ENCODE results near the gene LMO1.

Gene LMO1

GRCh38 chr11:8259306-8259959 is 4.2 kb downstream of the LMO1 start:
- ATAC-seq, result no peak
- no peak for TF ChIP-seq ZNF565 (CRISPR knock-in tag; conservative IDR thresholded peaks at IDR 0.05; ENCODE audit: low read depth)
- TF ChIP-seq ZNF8 (CRISPR knock-in tag; IDR thresholded peaks at IDR 0.05), result no peak
- no peak for TF ChIP-seq SNAI2 (CRISPR knock-in tag; IDR thresholded peaks at IDR 0.05)
- TF ChIP-seq ZNF70 (CRISPR knock-in tag; IDR thresholded peaks at IDR 0.05), result no peak
- no peak for TF ChIP-seq TCF4 (CRISPR knock-in tag; IDR thresholded peaks at IDR 0.05; ENCODE audit: borderline replicate concordance)
- TF ChIP-seq ZFP30 (CRISPR knock-in tag; IDR thresholded peaks at IDR 0.05), result no peak
- no peak for TF ChIP-seq PATZ1 (CRISPR knock-in tag; IDR thresholded peaks at IDR 0.05; ENCODE audit: borderline replicate concordance)
- TF ChIP-seq PPARA (CRISPR knock-in tag; IDR thresholded peaks at IDR 0.05; ENCODE audit: borderline replicate concordance), result no peak
- TF ChIP-seq ZFP3 (CRISPR knock-in tag; IDR thresholded peaks at IDR 0.05), result no peak
- TF ChIP-seq GLIS3 (CRISPR knock-in tag; IDR thresholded peaks at IDR 0.05), result no peak
- TF ChIP-seq, protein P1, sequence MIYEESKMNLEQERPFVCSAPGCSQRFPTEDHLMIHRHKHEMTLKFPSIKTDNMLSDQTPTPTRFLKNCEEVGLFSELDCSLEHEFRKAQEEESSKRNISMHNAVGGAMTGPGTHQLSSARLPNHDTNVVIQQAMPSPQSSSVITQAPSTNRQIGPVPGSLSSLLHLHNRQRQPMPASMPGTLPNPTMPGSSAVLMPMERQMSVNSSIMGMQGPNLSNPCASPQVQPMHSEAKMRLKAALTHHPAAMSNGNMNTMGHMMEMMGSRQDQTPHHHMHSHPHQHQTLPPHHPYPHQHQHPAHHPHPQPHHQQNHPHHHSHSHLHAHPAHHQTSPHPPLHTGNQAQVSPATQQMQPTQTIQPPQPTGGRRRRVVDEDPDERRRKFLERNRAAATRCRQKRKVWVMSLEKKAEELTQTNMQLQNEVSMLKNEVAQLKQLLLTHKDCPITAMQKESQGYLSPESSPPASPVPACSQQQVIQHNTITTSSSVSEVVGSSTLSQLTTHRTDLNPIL (CRISPR knock-in tag; IDR thresholded peaks at IDR 0.05; ENCODE audit: low read depth), result no peak

DNA sequence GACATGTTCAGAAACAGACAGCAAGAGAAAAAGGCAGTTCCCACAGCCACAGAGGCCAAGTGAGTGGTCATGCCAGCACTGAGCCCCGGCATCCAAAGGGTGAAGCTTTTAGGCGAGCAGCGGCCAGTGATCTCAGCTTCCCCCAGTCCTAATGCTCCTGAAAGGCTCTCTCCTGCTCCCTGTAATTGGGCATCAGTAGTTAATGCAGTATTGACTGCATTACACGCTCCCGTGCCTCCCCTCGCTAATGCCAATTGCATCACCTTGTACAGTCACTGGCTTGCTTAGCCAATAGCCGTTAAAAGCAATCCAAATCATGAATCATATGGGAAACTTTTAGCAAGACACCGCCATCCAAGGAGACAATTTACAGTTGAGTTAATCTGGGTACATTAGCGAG is 4.9 kb downstream of the LMO1 start:
- no peak for TF ChIP-seq POU6F1 (CRISPR knock-in tag; IDR thresholded peaks at IDR 0.05; ENCODE audit: borderline replicate concordance, low read depth)
- no peak for TF ChIP-seq ZC3H10 (CRISPR knock-in tag; IDR thresholded peaks at IDR 0.05)
- no peak for TF ChIP-seq ZFP30 (CRISPR knock-in tag; IDR thresholded peaks at IDR 0.05)
- no peak for TF ChIP-seq OSR1 (CRISPR knock-in tag; IDR thresholded peaks at IDR 0.05)
- peak; percentile 41 for TF ChIP-seq ISL1 (CRISPR knock-in tag; IDR thresholded peaks at IDR 0.05)
- TF ChIP-seq RARB (CRISPR knock-in tag; IDR thresholded peaks at IDR 0.05), result no peak
- TF ChIP-seq GLIS3 (CRISPR knock-in tag; IDR thresholded peaks at IDR 0.05), result no peak
- no peak for TF ChIP-seq ARNTL (CRISPR knock-in tag; IDR thresholded peaks at IDR 0.05; ENCODE audit: borderline replicate concordance, low read depth)
- ATAC-seq, result no peak

DNA sequence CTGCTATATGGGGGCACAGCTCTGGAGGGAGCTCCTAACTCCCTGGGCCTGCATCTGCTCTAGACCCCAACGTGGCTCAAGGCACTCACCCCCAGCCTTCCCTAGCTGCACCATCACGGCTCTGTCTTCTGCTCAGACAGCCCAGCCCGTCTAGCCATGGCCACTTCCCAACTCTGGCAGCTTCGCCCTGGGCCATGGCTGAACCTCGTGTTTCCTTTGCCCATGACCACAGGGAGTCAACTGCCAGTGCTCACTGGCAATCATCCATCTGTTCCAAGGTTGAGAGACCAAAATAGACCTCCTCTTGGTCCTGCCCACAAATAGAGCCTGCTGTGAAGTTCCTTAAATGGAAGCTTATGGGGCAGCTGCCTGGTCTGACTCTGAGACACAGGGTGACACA is 5.4 kb downstream of the LMO1 start:
- TF ChIP-seq ARNTL (CRISPR knock-in tag; IDR thresholded peaks at IDR 0.05; ENCODE audit: borderline replicate concordance, low read depth) (no peak), ISL1 (CRISPR knock-in tag; IDR thresholded peaks at IDR 0.05) (no peak)
- no peak for ATAC-seq

DNA sequence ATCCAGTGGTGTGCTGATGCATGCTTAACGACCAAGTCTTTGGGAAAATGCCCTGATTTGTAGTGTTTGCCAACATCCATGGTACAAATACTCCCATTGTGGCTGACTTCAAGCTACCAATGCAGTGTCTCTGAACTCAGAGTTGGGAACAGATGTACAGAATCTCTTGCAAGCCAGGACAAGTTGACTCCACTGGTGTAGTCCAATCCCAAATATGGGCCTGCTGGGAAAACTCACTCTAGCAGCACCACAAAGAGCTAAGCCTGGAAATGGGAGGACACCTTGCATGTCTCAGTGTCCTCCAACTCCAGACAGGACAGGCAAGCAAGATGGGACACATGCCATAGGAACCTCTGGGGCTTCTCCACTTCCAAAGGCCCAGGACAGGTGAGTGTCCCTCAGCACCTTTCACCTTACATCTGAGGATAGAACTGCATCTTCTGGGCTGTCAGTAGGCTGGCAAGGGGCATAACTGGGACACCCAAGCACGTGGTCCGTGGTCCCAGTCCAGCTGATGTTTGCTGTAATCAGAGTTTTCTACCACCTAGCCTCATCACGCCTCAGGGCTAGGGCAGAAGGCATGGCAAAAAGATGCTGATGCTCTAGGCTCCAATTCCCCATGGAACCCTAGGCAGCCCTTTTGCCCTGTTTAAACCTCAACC is 6.5 kb downstream of the LMO1 start:
- TF ChIP-seq BACH2 (CRISPR knock-in tag; IDR thresholded peaks at IDR 0.05; ENCODE audit: borderline replicate concordance) (no peak), GLIS3 (CRISPR knock-in tag; IDR thresholded peaks at IDR 0.05) (no peak), CSDC2 (CRISPR knock-in tag; IDR thresholded peaks at IDR 0.05) (no peak), TSHZ2 (CRISPR knock-in tag; IDR thresholded peaks at IDR 0.05) (no peak), OSR1 (CRISPR knock-in tag; IDR thresholded peaks at IDR 0.05) (no peak), ZC3H10 (CRISPR knock-in tag; IDR thresholded peaks at IDR 0.05) (no peak), ZFP30 (CRISPR knock-in tag; IDR thresholded peaks at IDR 0.05) (no peak), ISL1 (CRISPR knock-in tag; IDR thresholded peaks at IDR 0.05) (no peak), ESRRG (CRISPR knock-in tag; IDR thresholded peaks at IDR 0.05) (no peak), TCF4 (CRISPR knock-in tag; IDR thresholded peaks at IDR 0.05; ENCODE audit: borderline replicate concordance) (no peak), ZNF565 (CRISPR knock-in tag; conservative IDR thresholded peaks at IDR 0.05; ENCODE audit: low read depth) (no peak), POU6F1 (CRISPR knock-in tag; IDR thresholded peaks at IDR 0.05; ENCODE audit: borderline replicate concordance, low read depth) (no peak)
- TF ChIP-seq, protein P1 (CRISPR knock-in tag; IDR thresholded peaks at IDR 0.05; ENCODE audit: low read depth), result no peak
- ATAC-seq, result no peak

Measured in SK-N-SH treated with all-trans-retinoic acid at 6 μM for 48 hours (cell line).